HCT116 (cell line): ENCODE data around the gene PEAK3. TPM values are rescaled to one million over a fixed set of nuclear protein-coding genes. Genes with fewer than 3 reads are reported as not detected.

Experiments used
- ATAC-seq: fragments of 200-7000 bp; cut with Tn5 transposase; 2 replicates; pipeline ENCODE4 v1.9.1; 2020; ENCODE audit warnings: mild to moderate bottlenecking, moderate library complexity
- BruUV-seq: library from RNA; stranded (reverse); fragments of 400-500 nt; replicated peaks from 2 replicates; lab custom pipeline; 2021; lab: Mats Ljungman, UMichigan
- CTCF ChIA-PET: fragments of 300-600 bp; sonication (Branson Sonifier 250); formaldehyde crosslinking; loops from one replicate; lab custom pipeline; 2021; ENCODE audit warnings: antibody characterized with exemption; lab: Charles Lee
- POLR2A ChIA-PET: fragments of 300-600, 350-600 bp; sonication (Branson Sonifier 250); formaldehyde crosslinking; loops from one replicate; lab custom pipeline; 2021; ENCODE audit warnings: antibody characterized with exemption; lab: Charles Lee
- RAD21 ChIA-PET, 2 experiments: fragments of 300-600 bp; sonication (Branson Sonifier 250); formaldehyde crosslinking; loops; one replicate each; lab custom pipeline; 2023; ENCODE audit warnings: low total read pairs in 2 of 2; ENCODE audit not compliant: uncharacterized antibody in 2 of 2, unreplicated experiment in 2 of 2, low non-redundant PET in 1 of 2; lab: Charles Lee
- DNase-seq: peaks from one replicate; pipeline ENCODE4 v3.0.0-alpha.2; 2010; ENCODE audit warnings: low read depth, low spot score
- H2AFZ ChIP-seq: fragments of 200-600 bp; shearing (Covaris generic), sonication (generic); 2 replicates; pipeline ENCODE4 v1.6.1; 2017; ENCODE audit warnings: low read depth, mixed run types, mixed read lengths, antibody characterized with exemption, low read length; ENCODE audit not compliant: poor library complexity, severe bottlenecking
- H3K27ac ChIP-seq: 2 replicates; pipeline ENCODE4 v1.5.1; 2012; ENCODE audit warnings: low read depth, low read length
- H3K27me3 ChIP-seq: fragments of 200-600 bp; sonication (generic); 2 replicates; pipeline ENCODE4 v1.6.1; 2016; ENCODE audit warnings: mixed run types, low read length, mixed read lengths; ENCODE audit not compliant: insufficient read depth
- H3K36me3 ChIP-seq, 2 experiments: fragments of 200-500 bp in 1 of 2; fragments of 200-600 bp in 1 of 2; sonication (Bioruptor generic) in 1 of 2; sonication (generic) in 1 of 2; 2 replicates each; pipeline versions ENCODE4 v1.5.1 to v1.6.1; 2014 to 2016; ENCODE audit warnings: low read length in 2 of 2, inconsistent platforms in 1 of 2, mixed read lengths in 1 of 2, mixed run types in 1 of 2; ENCODE audit not compliant: insufficient read depth in 2 of 2, control insufficient read depth in 1 of 2
- H3K4me1 ChIP-seq, 2 experiments: fragments of 200-600 bp in 1 of 2; sonication (generic) in 1 of 2; 2 replicates each; pipeline versions ENCODE4 v1.5.1 to v1.6.1; 2012 to 2017; ENCODE audit warnings: low read length in 2 of 2, inconsistent platforms in 1 of 2, mild to moderate bottlenecking in 1 of 2, mixed read lengths in 1 of 2, mixed run types in 1 of 2, moderate library complexity in 1 of 2; ENCODE audit not compliant: insufficient read depth in 2 of 2, control insufficient read depth in 1 of 2
- H3K4me2 ChIP-seq: fragments of 200-600 bp; sonication (generic); 2 replicates; pipeline ENCODE4 v1.6.1; 2017; ENCODE audit warnings: mixed run types, low read length, mixed read lengths
- H3K4me3 ChIP-seq, 2 experiments: fragments of 200-600 bp in 1 of 2; sonication (generic) in 1 of 2; replicated peaks in 1 of 2; 2 replicates each; pipeline ENCODE4 v1.5.1; 2011 to 2016; ENCODE audit warnings: low read length in 2 of 2, control low read depth in 1 of 2, low read depth in 1 of 2, mild to moderate bottlenecking in 1 of 2, mixed read lengths in 1 of 2, mixed run types in 1 of 2
- H3K79me2 ChIP-seq: fragments of 200-600 bp; sonication (generic); 2 replicates; pipeline ENCODE4 v1.6.1; 2017; ENCODE audit warnings: mild to moderate bottlenecking, mixed run types, low read length, moderate library complexity, mixed read lengths; ENCODE audit not compliant: insufficient read depth
- H3K9ac ChIP-seq: fragments of 200-600 bp; sonication (generic); 2 replicates; pipeline ENCODE4 v1.6.1; 2016; ENCODE audit warnings: low read length, mixed read lengths
- H3K9me2 ChIP-seq: fragments of 200-600 bp; sonication (generic), shearing (Covaris generic); 2 replicates; pipeline ENCODE4 v1.6.1; 2017; ENCODE audit warnings: mixed run types, mild to moderate bottlenecking, moderate library complexity; ENCODE audit not compliant: insufficient read depth
- H3K9me3 ChIP-seq, 2 experiments: fragments of 200-500 bp in 1 of 2; fragments of 200-600 bp in 1 of 2; sonication (Bioruptor generic) in 1 of 2; sonication (generic) in 1 of 2; 2 replicates each; pipeline ENCODE4 v1.6.1; 2014 to 2017; ENCODE audit warnings: low read length in 2 of 2, mixed read lengths in 2 of 2, inconsistent platforms in 1 of 2, low read depth in 1 of 2, mild to moderate bottlenecking in 1 of 2, mixed run types in 1 of 2, moderate library complexity in 1 of 2; ENCODE audit not compliant: control insufficient read depth in 1 of 2, insufficient read depth in 1 of 2
- H4K20me1 ChIP-seq: fragments of 200-600 bp; sonication (generic), shearing (Covaris generic); 2 replicates; pipeline ENCODE4 v1.6.1; 2017; ENCODE audit warnings: mixed run types, mild to moderate bottlenecking, moderate library complexity; ENCODE audit not compliant: insufficient read depth
- CBX3 ChIP-seq: IDR thresholded peaks from 2 replicates; pipeline ENCODE4 v1.6.1; 2012; ENCODE audit warnings: low read depth
- CEBPB ChIP-seq: IDR thresholded peaks from 2 replicates; pipeline ENCODE4 v1.6.1; 2012; ENCODE audit warnings: low read depth
- CTCF ChIP-seq, 3 experiments: fragments of 200-600 bp in 1 of 3; sonication (generic) in 1 of 3; IDR thresholded peaks in 2 of 3; conservative IDR thresholded peaks in 1 of 3; 2 replicates each; pipeline ENCODE4 v1.5.1; 2012 to 2017; ENCODE audit warnings: low read depth in 2 of 3, low read length in 2 of 3, antibody characterized with exemption in 1 of 3, borderline replicate concordance in 1 of 3, control low read depth in 1 of 3, mild to moderate bottlenecking in 1 of 3, mixed read lengths in 1 of 3, mixed run types in 1 of 3, moderate library complexity in 1 of 3; ENCODE audit not compliant: insufficient read depth in 1 of 3
- EGR1 ChIP-seq: IDR thresholded peaks from 2 replicates; pipeline ENCODE4 v1.6.1; 2012; ENCODE audit warnings: low read depth
- ELF1 ChIP-seq: IDR thresholded peaks from 2 replicates; pipeline ENCODE4 v1.6.1; 2012; ENCODE audit warnings: low read depth, borderline replicate concordance
- EZH2 ChIP-seq: fragments of 200-600 bp; sonication (generic); IDR thresholded peaks from 2 replicates; pipeline ENCODE4 v1.6.1; 2017; ENCODE audit warnings: antibody characterized with exemption, mixed run types
- EZH2phosphoT487 ChIP-seq: fragments of 200-600 bp; IDR thresholded peaks from 2 replicates; pipeline ENCODE4 v1.6.1; 2018; ENCODE audit warnings: antibody characterized with exemption, borderline replicate concordance
- JUND ChIP-seq: IDR thresholded peaks from 2 replicates; pipeline ENCODE4 v1.6.1; 2012
- MAX ChIP-seq: IDR thresholded peaks from 2 replicates; pipeline ENCODE4 v1.6.1; 2012
- POLR2A ChIP-seq: IDR thresholded peaks from 2 replicates; pipeline ENCODE4 v1.7.0; 2011; ENCODE audit warnings: borderline replicate concordance; ENCODE audit not compliant: insufficient read depth, insufficient read length; ENCODE audit errors: extremely low read depth
- POLR2AphosphoS5 ChIP-seq: IDR thresholded peaks from 2 replicates; pipeline ENCODE4 v1.6.1; 2011; ENCODE audit warnings: mild to moderate bottlenecking, low read depth, low read length, moderate library complexity
- REST ChIP-seq: IDR thresholded peaks from 2 replicates; pipeline ENCODE4 v1.6.1; 2012; ENCODE audit warnings: low read depth
- SIN3A ChIP-seq: IDR thresholded peaks from 2 replicates; pipeline ENCODE4 v1.6.1; 2012; ENCODE audit warnings: low read depth
- SRF ChIP-seq: IDR thresholded peaks from 2 replicates; pipeline ENCODE4 v1.6.1; 2012; ENCODE audit warnings: low read depth
- ZBTB33 ChIP-seq: IDR thresholded peaks from 2 replicates; pipeline ENCODE4 v1.6.1; 2011; ENCODE audit warnings: mild to moderate bottlenecking, low read length, moderate library complexity; ENCODE audit not compliant: insufficient replicate concordance; ENCODE audit errors: extremely low read depth
- ZFX ChIP-seq: fragments of 450-650 bp; IDR thresholded peaks from 2 replicates; pipeline ENCODE4 v1.6.1; 2017
- ZNF274 ChIP-seq: fragments of 200-500 bp; sonication (Bioruptor generic); IDR thresholded peaks from 2 replicates; pipeline ENCODE4 v1.6.1; 2014; ENCODE audit warnings: mild to moderate bottlenecking, low read depth, low read length, inconsistent platforms
- intact Hi-C: fragments of 100-400 bp; cut with micrococcal nuclease; formaldehyde crosslinking; loops from 2 replicates; pipeline ENCODE4 v1.10.0; 2022
- total RNA-seq: library from RNA; stranded (reverse); gene quantifications from one replicate; pipeline ENCODE4 v1.2.1, GENCODE V29; 2021; ENCODE audit not compliant: unreplicated experiment

Gene PEAK3
- total RNA-seq, 1 experiment from 2014 or later, result not detected

- POLR2A ChIA-PET, result no interaction called here
- H2AFZ ChIP-seq, result no peak overlapping the region
- no peak overlapping the region for H3K4me2 ChIP-seq
- no peaks in the 10 kb centered on the region for H3K9me3 ChIP-seq
- no peaks in the 10 kb centered on the region for H3K27me3 ChIP-seq
- TF ChIP-seq ZBTB33 (no peak), ZNF274 (no peak), ZFX (no peak), EGR1 (no peak), SIN3A (no peak), JUND (no peak), CBX3 (no peak), MAX (no peak), POLR2AphosphoS5 (no peak), EZH2phosphoT487 (no peak), SRF (no peak), EZH2 (no peak), CEBPB (no peak), REST (no peak), ELF1 (no peak), CTCF (IDR thresholded peaks at IDR 0.05 in 2 of 3, conservative IDR thresholded peaks at IDR 0.05 in 1 of 3; ENCODE audit: borderline replicate concordance in 1 of 3, insufficient read depth in 1 of 3, low read depth in 2 of 3, low read length in 2 of 3) (no peak), POLR2A (no peak)
- TF ChIP-seq, all 23 proteins: peak for 0
- Histone ChIP-seq H3K9me2 (no peaks in the 10 kb centered on the region), H3K27ac (no peak overlapping the region), H3K36me3 (peaks cover 5 to 6% of the 10 kb centered on the region in 2 experiments; a peak in 3 of 4 replicates), H3K4me1 (0 out of 4 replicates have a peak, but pooled peaks cover 0 to 2% of the 10 kb centered on the region in 2 experiments), H4K20me1 (no peaks in the 10 kb centered on the region), H3K4me3 (no peak overlapping the region), H3K9ac (no peak overlapping the region), H3K79me2 (no peaks in the 10 kb centered on the region)
- no peak for ATAC-seq
- no peak for DNase-seq
- RAD21 ChIA-PET, result no interaction called here
- intact Hi-C loops, result no loop called here
- BruUV-seq, result no TSS peak
- CTCF ChIA-PET, result no interaction called here
Observed at GRCh38 chr19:2252055-2252796, 29.7 kb downstream of the PEAK3 start.
